Heart left ventricle (tissue), 16 donors: ENCODE data around the gene CHRM1. TPM values are rescaled to one million over a fixed set of nuclear protein-coding genes. Genes with fewer than 3 reads are reported as not detected.

Source experiments
- ATAC-seq, 4 donors: fragments of 200-7000 bp; cut with Tn5 transposase; one replicate each; pipeline ENCODE4 v1.9.1; 2020 to 2022; ENCODE audit warnings: moderate library complexity in 4 of 4, mild to moderate bottlenecking in 3 of 4, moderate number of reproducible peaks in 1 of 4
- DNase-seq, 5 donors: peaks; one replicate each; pipeline ENCODE4 v3.0.0-alpha.2; 2020
- H3K27ac ChIP-seq, 12 donors: fragments of 200-600 bp; sonication (generic) in 4 of 12; one replicate each; pipeline versions ENCODE4 v1.5.0 to v1.8.0; 2016 to 2022; ENCODE audit warnings: mild to moderate bottlenecking in 2 of 12
- H3K27me3 ChIP-seq, 9 donors: fragments of 200-600 bp; sonication (generic) in 2 of 9; one replicate each; pipeline versions ENCODE4 v1.5.1 to v1.8.0; 2016 to 2022; ENCODE audit warnings: mild to moderate bottlenecking in 3 of 9
- H3K36me3 ChIP-seq, 9 donors: fragments of 200-600 bp; sonication (generic) in 2 of 9; one replicate each; pipeline versions ENCODE4 v1.5.0 to v1.8.0; 2018 to 2022; ENCODE audit warnings: mild to moderate bottlenecking in 2 of 9
- H3K4me1 ChIP-seq, 12 donors: fragments of 200-600 bp; sonication (generic) in 4 of 12; one replicate each; pipeline versions ENCODE4 v1.5.0 to v1.8.0; 2016 to 2022; ENCODE audit warnings: mild to moderate bottlenecking in 3 of 12
- H3K4me3 ChIP-seq, 12 donors: fragments of 200-600 bp; sonication (generic) in 4 of 12; one replicate each; pipeline versions ENCODE4 v1.5.0 to v1.8.0; 2017 to 2022; ENCODE audit warnings: mild to moderate bottlenecking in 9 of 12, moderate library complexity in 4 of 12
- H3K9me3 ChIP-seq, 12 donors: fragments of 200-600 bp; sonication (generic) in 4 of 12; one replicate each; pipeline versions ENCODE4 v1.5.0 to v1.8.0; 2016 to 2022; ENCODE audit warnings: mild to moderate bottlenecking in 1 of 12
- POLR2A ChIP-seq, 2 donors: fragments of 450-650 bp; IDR thresholded peaks; one replicate each; pipeline ENCODE4 v1.6.1; 2017; ENCODE audit warnings: antibody characterized with exemption in 2 of 2, mild to moderate bottlenecking in 2 of 2, moderate library complexity in 2 of 2
- WGBS, 4 donors: extraction: QIAGEN DNeasy Blood & Tissue Kit in 2 of 4; methylation state at CpG; one replicate each; pipeline versions ENCODE4 v1.1.5 to v1.1.7; 2013 to 2018; 5-methylcytosine and 5-hydroxymethylcytosine counted together
- intact Hi-C, 10 donors: fragments of 100-400 bp; cut with DNase I; formaldehyde crosslinking; loops; one replicate each; pipeline versions ENCODE4 v1.11.1 to v1.14.2; 2022
- polyA plus RNA-seq, 2 donors: library from polyadenylated mRNA; stranded (reverse); fragments of 200-250 nt; gene quantifications; one replicate each; pipeline ENCODE4 v1.2.3, GENCODE V29; 2013
- total RNA-seq, 9 donors: library from RNA; depleted of rRNA in 2 of 9; stranded (reverse); fragments of >200 nt in 2 of 9; fragmentation: NEBNext Ultra II Directional in 3 of 9; extraction: Animal tissue kit (Norgen Biotek cat#: 25700) in 3 of 9; gene quantifications; one replicate each; pipeline versions ENCODE4 v1.1.0 to v1.2.4, GENCODE V29; 2016 to 2023
- TF ChIP-seq, protein P1 (sequence below), 12 donors: fragments of 200-600 bp; sonication (generic) in 4 of 12; IDR thresholded peaks; one replicate each; pipeline versions ENCODE4 v1.5.0 to v1.8.0; 2018 to 2022; ENCODE audit warnings: antibody characterized with exemption in 12 of 12, mild to moderate bottlenecking in 5 of 12
- donor health status: ischemic (EF 13 %, LVEDD 7.1; RV severe dilation, severe dysfunction).
- donor health status: healthy with polysubstance abuse.
- donor health status: DM: no; HTN: yes; CAD: no.
- donor health status: DM: no; HTN: no; CAD: no.
- donor health status: ischemic (EF 25% LVEDD 6.9; RV normal size, moderate dysfunction).
- donor health status: ischemic (EF 25% LVEDD 5.7; RV mildly dilated, moderate dysfunction).
- donor health status: healthy.
- donor health status: DM: yes; HTN: yes; CAD: no.
- donor health status: ischemic (EF 35%, LVEDD 5.7; RV mildly dilated, moderate dysfunction).
- donor health status: nonischemic (EF 11% LVEDD 7.7; RV severe dilation, severe dysfunction).
- donor health status: DM: yes; HTN: yes; CAD: no.
- donor health status: PGD.
- donor health status: ischemic (EF 29% LVEDD 5.4; RV normal size, mild dysfunction).
- donor health status: nonischemic (EF 23%, LVEDD 6.1; RV moderate dilation, normal function).

Gene CHRM1
- total and polyA plus RNA-seq, 11 donors = 0.08 to 0.31 TPM; not detected in 9

- Histone ChIP-seq H3K4me1 (peaks cover 0 to 30% (median 9%) of the 10 kb centered on the region in 12 donors), H3K36me3 (no peaks in the 10 kb centered on the region), H3K27me3 (peaks cover 10 to 30% (median 24%) of the 10 kb centered on the region in 9 donors), H3K4me3 (no peak overlapping the region), H3K9me3 (no peaks in the 10 kb centered on the region), H3K27ac (no peak overlapping the region)
- TF ChIP-seq, protein P1, sequence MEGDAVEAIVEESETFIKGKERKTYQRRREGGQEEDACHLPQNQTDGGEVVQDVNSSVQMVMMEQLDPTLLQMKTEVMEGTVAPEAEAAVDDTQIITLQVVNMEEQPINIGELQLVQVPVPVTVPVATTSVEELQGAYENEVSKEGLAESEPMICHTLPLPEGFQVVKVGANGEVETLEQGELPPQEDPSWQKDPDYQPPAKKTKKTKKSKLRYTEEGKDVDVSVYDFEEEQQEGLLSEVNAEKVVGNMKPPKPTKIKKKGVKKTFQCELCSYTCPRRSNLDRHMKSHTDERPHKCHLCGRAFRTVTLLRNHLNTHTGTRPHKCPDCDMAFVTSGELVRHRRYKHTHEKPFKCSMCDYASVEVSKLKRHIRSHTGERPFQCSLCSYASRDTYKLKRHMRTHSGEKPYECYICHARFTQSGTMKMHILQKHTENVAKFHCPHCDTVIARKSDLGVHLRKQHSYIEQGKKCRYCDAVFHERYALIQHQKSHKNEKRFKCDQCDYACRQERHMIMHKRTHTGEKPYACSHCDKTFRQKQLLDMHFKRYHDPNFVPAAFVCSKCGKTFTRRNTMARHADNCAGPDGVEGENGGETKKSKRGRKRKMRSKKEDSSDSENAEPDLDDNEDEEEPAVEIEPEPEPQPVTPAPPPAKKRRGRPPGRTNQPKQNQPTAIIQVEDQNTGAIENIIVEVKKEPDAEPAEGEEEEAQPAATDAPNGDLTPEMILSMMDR (IDR thresholded peaks at IDR 0.05) = no peak
- no peak for TF ChIP-seq POLR2A (IDR thresholded peaks at IDR 0.05)
- intact Hi-C loops = loop anchor here in 3 of 10 donors (10.0 kb wide), 1 partner anchor 55 kb away; no protein-coding TSS in a partner anchor
- peak in 1 of 5 donors; percentile 4 for DNase-seq
- WGBS, 4 donors = 90 to 96% (median 93%) methylated on average over 10 of the region's 10 CpGs
- no peak for ATAC-seq
Observed at GRCh38 chr11:62919476-62919875, 1.7 kb downstream of the CHRM1 start.

- H3K9me3 ChIP-seq = no peaks in the 10 kb centered on the region
- intact Hi-C loops = loop anchor here in 3 of 10 donors (10.0 kb wide), 1 partner anchor 56 kb away; no protein-coding TSS in a partner anchor
- no peak for TF ChIP-seq POLR2A (IDR thresholded peaks at IDR 0.05)
- TF ChIP-seq, protein P1 (IDR thresholded peaks at IDR 0.05) = no peak
- H3K27ac ChIP-seq = no peak overlapping the region
- ATAC-seq = no peak
- H3K4me3 ChIP-seq = no peak overlapping the region
- peaks cover 0 to 24% (median 2%) of the 10 kb centered on the region in 12 donors for H3K4me1 ChIP-seq
- no peaks in the 10 kb centered on the region for H3K36me3 ChIP-seq
- H3K27me3 ChIP-seq = peaks cover 10 to 21% (median 17%) of the 10 kb centered on the region in 9 donors
- 52 to 63% (median 58%) methylated on average over 5 of the region's 5 CpGs for WGBS, 4 donors
- peak in 1 of 5 donors; percentile 25 for DNase-seq
Observed at GRCh38 chr11:62918531-62918930, 2.6 kb downstream of the CHRM1 start.

DNA sequence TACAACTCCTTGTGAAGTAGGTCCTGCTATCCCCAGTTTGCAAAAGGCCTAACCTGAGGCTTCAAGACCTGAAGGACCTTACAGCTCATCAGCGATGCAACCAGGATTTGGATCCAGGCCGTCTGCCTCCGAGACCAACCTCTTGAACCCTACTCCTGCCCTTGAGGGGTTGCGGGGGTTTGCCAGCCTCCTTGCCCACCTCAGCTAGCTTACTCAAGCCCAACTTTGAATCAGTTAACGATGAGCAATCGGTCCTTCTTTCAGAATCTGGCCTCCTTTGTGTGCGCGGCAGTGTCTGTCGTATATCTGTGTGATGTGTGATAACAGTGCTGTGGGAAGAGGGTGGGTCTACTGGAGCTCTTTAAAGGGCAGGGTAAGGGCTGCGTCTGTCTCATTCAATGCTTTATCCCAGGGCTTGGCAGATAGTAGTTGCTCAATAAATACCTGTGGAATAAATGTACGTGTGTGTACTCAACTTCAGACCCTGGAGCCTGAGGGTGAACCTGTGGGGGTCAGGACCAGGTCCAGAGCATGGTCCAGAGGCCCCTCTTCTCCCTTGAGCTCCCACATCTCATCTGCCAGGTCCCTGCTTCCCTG lies 3.2 kb downstream of the CHRM1 start:
- Histone ChIP-seq H3K9me3 (no peaks in the 10 kb centered on the region), H3K36me3 (no peaks in the 10 kb centered on the region), H3K27me3 (peaks cover 4 to 16% (median 11%) of the 10 kb centered on the region in 9 donors), H3K27ac (no peak overlapping the region), H3K4me3 (no peak overlapping the region), H3K4me1 (peaks cover 0 to 18% (median 0%) of the 10 kb centered on the region in 12 donors)
- ATAC-seq = no peak
- TF ChIP-seq, protein P1 (IDR thresholded peaks at IDR 0.05) = no peak
- no peak for TF ChIP-seq POLR2A (IDR thresholded peaks at IDR 0.05)
- 86 to 91% (median 89%) methylated on average over 11 of the region's 11 CpGs for WGBS, 4 donors
- intact Hi-C loops = loop anchor here in 3 of 10 donors (10.0 kb wide), 1 partner anchor 57 kb away; no protein-coding TSS in a partner anchor
- peak in 1 of 5 donors; percentile 11 for DNase-seq

DNA sequence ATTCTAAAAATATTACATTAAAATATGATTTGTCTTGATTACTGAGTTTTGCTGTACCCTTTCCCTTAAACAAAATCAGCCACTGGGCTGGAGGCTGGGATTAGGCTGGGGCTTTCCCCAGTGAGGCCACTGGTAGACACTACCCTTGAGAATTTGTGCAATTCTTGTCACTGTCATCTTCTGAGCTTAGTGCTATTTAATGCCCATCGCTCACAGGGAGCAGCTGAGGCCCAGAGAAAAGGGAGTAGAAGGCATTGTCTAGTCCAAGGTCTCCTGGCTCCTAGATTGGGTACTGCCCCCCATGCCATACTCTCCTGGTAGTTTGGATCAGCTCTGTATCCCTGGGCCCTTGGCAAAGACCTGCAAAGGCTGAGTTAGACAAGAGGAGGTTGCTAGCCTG lies 6.7 kb downstream of the CHRM1 start:
- Histone ChIP-seq H3K4me1 (peaks cover 0 to 7% (median 1%) of the 10 kb centered on the region in 12 donors), H3K9me3 (no peaks in the 10 kb centered on the region), H3K27ac (no peak overlapping the region), H3K4me3 (no peak overlapping the region), H3K27me3 (no peaks in the 10 kb centered on the region), H3K36me3 (no peaks in the 10 kb centered on the region)
- intact Hi-C loops = loop anchor here in 3 of 10 donors (10.0 kb wide), 1 partner anchor 60 kb away; no protein-coding TSS in a partner anchor
- ATAC-seq = no peak
- TF ChIP-seq POLR2A (IDR thresholded peaks at IDR 0.05) = no peak
- TF ChIP-seq, protein P1 (IDR thresholded peaks at IDR 0.05) = no peak
- WGBS, 4 donors = 56 to 88% (median 85%) methylated on average over 1 of the region's 1 CpG
- DNase-seq = no peak
